ENCODE results near the gene AAGAB. TPM values are rescaled to one million over a fixed set of nuclear protein-coding genes. Genes with fewer than 3 reads are reported as not detected.

AAGAB gene
- 39.9 and 47.6 TPM in 2 replicates for total RNA-seq

GRCh38 chr15:67254238-67255175 lies at the start of gene AAGAB, which contains the start of gene IQCH:
Gene AAGAB, minus strand, starts transcription at chr15:67254661. Its CDS starts 30 bp downstream, at chr15:67254631.
Gene IQCH, plus strand, starts transcription at chr15:67254786. Its CDS starts 111 bp downstream, at chr15:67254897.

Other genes with a start within 250 kb of the AAGAB start
- 33.7 and 38.5 TPM in 2 replicates for gene SMAD3, start 189.1 kb downstream of the AAGAB start, total RNA-seq
- 3.5 and 4.8 TPM in 2 replicates for gene IQCH, start 125 bp upstream of the AAGAB start, total RNA-seq

All from bronchial smooth muscle cell (primary cell).